HUES6 (cell line): ENCODE measurements around the gene NDE1.

Experiments used
- H3K27ac ChIP-seq: 2 replicates; pipeline ENCODE4 v1.7.0; 2013; ENCODE audit warnings: low read depth, mild to moderate bottlenecking, low read length, inconsistent platforms
- H3K27me3 ChIP-seq: 2 replicates; pipeline ENCODE4 v1.6.1; 2013; ENCODE audit warnings: low read length; ENCODE audit not compliant: control insufficient read depth, insufficient read depth
- H3K36me3 ChIP-seq: 2 replicates; pipeline ENCODE4 v1.6.1; 2013; ENCODE audit warnings: low read length; ENCODE audit not compliant: control insufficient read depth, insufficient read depth
- H3K4me1 ChIP-seq: 2 replicates; pipeline ENCODE4 v1.6.1; 2013; ENCODE audit warnings: low read length; ENCODE audit not compliant: control insufficient read depth, insufficient read depth
- H3K4me3 ChIP-seq: 2 replicates; pipeline ENCODE4 v1.5.1; 2013; ENCODE audit warnings: low read depth, low read length
- H3K9ac ChIP-seq: one replicate; pipeline ENCODE4 v1.6.1; 2013; ENCODE audit warnings: mild to moderate bottlenecking, low read length
- H3K9me3 ChIP-seq: 2 replicates; pipeline ENCODE4 v1.6.1; 2013; ENCODE audit warnings: low read depth, low read length; ENCODE audit not compliant: control insufficient read depth, insufficient read depth

The NDE1 gene

GRCh38 chr16:15741207-15741871 is 91.3 kb downstream of the NDE1 start:
- no peaks in the 10 kb centered on the region for H3K27me3 ChIP-seq
- no peak overlapping the region for H3K9ac ChIP-seq
- H3K4me3 ChIP-seq = no peak overlapping the region
- no peaks in the 10 kb centered on the region for H3K4me1 ChIP-seq
- no peak overlapping the region for H3K27ac ChIP-seq
- no peaks in the 10 kb centered on the region for H3K9me3 ChIP-seq
- H3K36me3 ChIP-seq = no peaks in the 10 kb centered on the region

- no peaks in the 10 kb centered on the region for H3K4me1 ChIP-seq
- no peaks in the 10 kb centered on the region for H3K36me3 ChIP-seq
- H3K9me3 ChIP-seq = no peaks in the 10 kb centered on the region
- H3K4me3 ChIP-seq = no peak overlapping the region
- H3K27me3 ChIP-seq = no peaks in the 10 kb centered on the region
- H3K9ac ChIP-seq = no peak overlapping the region
- no peak overlapping the region for H3K27ac ChIP-seq
Measured at GRCh38 chr16:15742716-15743115, 92.7 kb downstream of the NDE1 start.

- Histone ChIP-seq H3K27ac (no peak overlapping the region), H3K4me1 (no peaks in the 10 kb centered on the region), H3K36me3 (no peaks in the 10 kb centered on the region), H3K27me3 (no peaks in the 10 kb centered on the region), H3K9ac (no peak overlapping the region), H3K4me3 (no peak overlapping the region), H3K9me3 (no peaks in the 10 kb centered on the region)
Measured at GRCh38 chr16:15743657-15744056, 93.6 kb downstream of the NDE1 start.

- no peaks in the 10 kb centered on the region for H3K27me3 ChIP-seq
- no peaks in the 10 kb centered on the region for H3K36me3 ChIP-seq
- no peak overlapping the region for H3K27ac ChIP-seq
- H3K9me3 ChIP-seq = no peaks in the 10 kb centered on the region
- no peak overlapping the region for H3K4me3 ChIP-seq
- no peaks in the 10 kb centered on the region for H3K4me1 ChIP-seq
- H3K9ac ChIP-seq = no peak overlapping the region
Measured at GRCh38 chr16:15746332-15746731, 96.3 kb downstream of the NDE1 start.

- Histone ChIP-seq H3K36me3 (no peaks in the 10 kb centered on the region), H3K9ac (no peak overlapping the region), H3K27ac (no peak overlapping the region), H3K4me1 (no peaks in the 10 kb centered on the region), H3K4me3 (no peak overlapping the region), H3K27me3 (no peaks in the 10 kb centered on the region), H3K9me3 (no peaks in the 10 kb centered on the region)
Measured at GRCh38 chr16:15747937-15748336, 97.9 kb downstream of the NDE1 start.

- H3K9me3 ChIP-seq = no peaks in the 10 kb centered on the region
- no peaks in the 10 kb centered on the region for H3K36me3 ChIP-seq
- H3K27ac ChIP-seq = no peak overlapping the region
- H3K27me3 ChIP-seq = no peaks in the 10 kb centered on the region
- no peaks in the 10 kb centered on the region for H3K4me1 ChIP-seq
- no peak overlapping the region for H3K4me3 ChIP-seq
- H3K9ac ChIP-seq = no peak overlapping the region
Measured at GRCh38 chr16:15748654-15749053, 98.6 kb downstream of the NDE1 start.

GRCh38 chr16:15749371-15749770 is 99.3 kb downstream of the NDE1 start:
- Histone ChIP-seq H3K9me3 (no peaks in the 10 kb centered on the region), H3K4me3 (no peak overlapping the region), H3K4me1 (no peaks in the 10 kb centered on the region), H3K9ac (no peak overlapping the region), H3K27ac (no peak overlapping the region), H3K36me3 (no peaks in the 10 kb centered on the region), H3K27me3 (no peaks in the 10 kb centered on the region)

- Histone ChIP-seq H3K4me3 (no peak overlapping the region), H3K9ac (no peak overlapping the region), H3K27ac (no peak overlapping the region), H3K4me1 (no peaks in the 10 kb centered on the region), H3K27me3 (no peaks in the 10 kb centered on the region), H3K36me3 (no peaks in the 10 kb centered on the region), H3K9me3 (no peaks in the 10 kb centered on the region)
Measured at GRCh38 chr16:15749985-15750384, 99.9 kb downstream of the NDE1 start.

GRCh38 chr16:15751940-15752339 is 101.9 kb downstream of the NDE1 start:
- Histone ChIP-seq H3K27ac (no peak overlapping the region), H3K4me3 (no peak overlapping the region), H3K4me1 (no peaks in the 10 kb centered on the region), H3K36me3 (no peaks in the 10 kb centered on the region), H3K9ac (no peak overlapping the region), H3K27me3 (no peaks in the 10 kb centered on the region), H3K9me3 (no peaks in the 10 kb centered on the region)

- Histone ChIP-seq H3K27me3 (no peaks in the 10 kb centered on the region), H3K9me3 (no peaks in the 10 kb centered on the region), H3K9ac (no peak overlapping the region), H3K4me3 (no peak overlapping the region), H3K4me1 (no peaks in the 10 kb centered on the region), H3K27ac (no peak overlapping the region), H3K36me3 (no peaks in the 10 kb centered on the region)
Measured at GRCh38 chr16:15752717-15753488, 102.9 kb downstream of the NDE1 start.

GRCh38 chr16:15754821-15755534 is 104.9 kb downstream of the NDE1 start:
- H3K27me3 ChIP-seq = no peaks in the 10 kb centered on the region
- no peaks in the 10 kb centered on the region for H3K9me3 ChIP-seq
- no peak overlapping the region for H3K9ac ChIP-seq
- no peak overlapping the region for H3K4me3 ChIP-seq
- no peak overlapping the region for H3K27ac ChIP-seq
- H3K36me3 ChIP-seq = no peaks in the 10 kb centered on the region
- H3K4me1 ChIP-seq = no peaks in the 10 kb centered on the region
